Mesothelial cell of epicardium (in vitro differentiated cells): ENCODE measurements around the gene THEMIS2. TPM values are rescaled to one million over a fixed set of nuclear protein-coding genes. Genes with fewer than 3 reads are reported as not detected.

Experiments
- DNase-seq, 2 experiments: peaks; one replicate each; pipeline ENCODE4 v3.0.0; 2021; ENCODE audit warnings: low spot score in 2 of 2; ENCODE audit not compliant: unreplicated experiment in 2 of 2
- H3K27ac Mint-ChIP-seq: 2 replicates; pipeline ENCODE4 v1.8.0; 2021; ENCODE audit warnings: mixed read lengths
- H3K27me3 Mint-ChIP-seq: 2 replicates; pipeline ENCODE4 v1.8.0; 2021; ENCODE audit warnings: low read depth, mixed read lengths
- H3K36me3 Mint-ChIP-seq: 2 replicates; pipeline ENCODE4 v1.8.0; 2021; ENCODE audit warnings: mixed read lengths
- H3K4me1 Mint-ChIP-seq: 2 replicates; pipeline ENCODE4 v1.8.0; 2021; ENCODE audit warnings: mixed read lengths
- H3K4me3 Mint-ChIP-seq: 2 replicates; pipeline ENCODE4 v1.8.0; 2021; ENCODE audit warnings: mild to moderate bottlenecking, moderate library complexity, mixed read lengths
- H3K9me3 Mint-ChIP-seq: 2 replicates; pipeline ENCODE4 v1.8.0; 2021; ENCODE audit warnings: mixed read lengths
- total RNA-seq: library from RNA; stranded (reverse); gene quantifications from 3 replicates; pipeline ENCODE4 v1.2.1, GENCODE V29; 2021
- TF ChIP-seq, protein P1 (sequence below): fragments of 200-600 bp; sonication (generic); IDR thresholded peaks from one replicate; pipeline ENCODE4 v1.5.0; 2021; ENCODE audit warnings: antibody characterized with exemption; ENCODE audit not compliant: unreplicated experiment

The THEMIS2 gene
- total RNA-seq, 1 donor from 2014 or later: 0.63 TPM

DNA sequence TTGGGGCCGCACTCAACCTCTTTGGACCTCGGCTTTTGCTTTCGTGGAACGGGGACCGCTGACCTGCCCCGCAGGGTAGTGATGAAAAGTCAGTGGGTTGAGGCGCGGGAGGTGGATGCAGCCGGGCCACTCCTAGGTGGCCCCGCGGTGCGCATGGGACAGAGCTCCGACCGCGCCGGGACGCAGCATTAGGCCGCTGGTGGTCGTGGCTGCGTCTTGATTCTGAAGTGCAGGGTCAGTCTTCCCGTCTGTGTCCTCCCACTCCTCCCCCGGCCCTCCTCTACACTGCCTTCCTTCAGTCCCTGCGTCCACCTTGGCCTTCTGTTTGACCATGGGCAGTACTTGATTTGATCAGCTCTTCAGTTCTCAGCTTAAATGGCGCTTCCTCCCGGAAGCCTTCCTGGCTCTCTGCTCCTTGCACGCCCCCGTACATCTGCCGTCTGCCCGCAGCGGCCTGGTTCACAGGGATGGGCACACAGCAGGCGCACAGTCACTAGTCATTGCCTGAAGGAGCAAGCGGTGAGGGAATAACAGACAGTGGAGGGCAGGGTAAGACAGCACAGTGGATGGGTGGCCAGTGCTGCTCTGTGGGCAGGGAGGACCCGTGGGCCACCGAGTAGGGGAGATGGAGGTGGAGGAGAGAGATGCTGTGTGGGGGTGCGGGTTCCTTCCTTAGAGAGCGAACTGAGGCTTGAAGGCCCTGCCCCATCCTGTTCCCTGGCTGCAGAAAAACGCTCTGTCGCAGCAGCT, 633 bp downstream of the THEMIS2 start:
- no peak for DNase-seq

DNA sequence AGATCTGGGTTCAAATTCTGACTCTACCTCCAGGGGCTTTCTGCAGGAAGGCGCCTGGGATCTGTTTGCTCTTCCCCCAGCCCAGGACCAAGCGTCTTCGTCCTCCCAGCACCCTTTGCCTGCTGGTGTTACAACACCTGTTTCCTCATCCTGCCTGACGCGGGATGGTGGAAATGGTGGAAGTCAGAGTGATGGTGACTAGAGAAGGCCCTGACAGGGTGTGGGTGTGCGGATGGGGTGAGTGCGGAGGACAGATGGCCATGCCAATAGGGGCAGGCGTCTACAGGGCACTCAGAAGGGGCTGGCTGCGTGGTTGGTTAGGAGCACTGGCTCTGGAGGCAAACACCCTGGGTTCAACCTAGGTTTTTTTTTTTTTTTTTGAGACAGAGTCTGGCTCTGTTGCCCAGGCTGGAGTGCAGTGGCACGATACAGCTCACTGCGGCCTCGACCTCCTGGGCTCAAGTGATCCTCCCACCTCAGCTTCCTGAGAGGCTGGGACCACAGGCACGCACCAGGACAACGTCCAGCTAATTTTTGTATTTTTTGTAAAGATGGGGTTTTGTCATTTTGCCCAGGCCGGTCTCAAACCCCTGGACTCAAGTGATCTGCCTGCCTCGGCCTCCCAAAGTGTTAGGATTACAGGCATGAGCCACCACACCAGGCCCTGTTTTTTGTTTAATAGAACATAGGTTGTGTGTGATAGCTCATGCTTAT, 1.5 kb downstream of the THEMIS2 start:
- H3K36me3 Mint-ChIP-seq: no peaks in the 10 kb centered on the region
- peaks cover 16% of the 10 kb centered on the region for H3K27me3 Mint-ChIP-seq
- TF ChIP-seq, protein P1, sequence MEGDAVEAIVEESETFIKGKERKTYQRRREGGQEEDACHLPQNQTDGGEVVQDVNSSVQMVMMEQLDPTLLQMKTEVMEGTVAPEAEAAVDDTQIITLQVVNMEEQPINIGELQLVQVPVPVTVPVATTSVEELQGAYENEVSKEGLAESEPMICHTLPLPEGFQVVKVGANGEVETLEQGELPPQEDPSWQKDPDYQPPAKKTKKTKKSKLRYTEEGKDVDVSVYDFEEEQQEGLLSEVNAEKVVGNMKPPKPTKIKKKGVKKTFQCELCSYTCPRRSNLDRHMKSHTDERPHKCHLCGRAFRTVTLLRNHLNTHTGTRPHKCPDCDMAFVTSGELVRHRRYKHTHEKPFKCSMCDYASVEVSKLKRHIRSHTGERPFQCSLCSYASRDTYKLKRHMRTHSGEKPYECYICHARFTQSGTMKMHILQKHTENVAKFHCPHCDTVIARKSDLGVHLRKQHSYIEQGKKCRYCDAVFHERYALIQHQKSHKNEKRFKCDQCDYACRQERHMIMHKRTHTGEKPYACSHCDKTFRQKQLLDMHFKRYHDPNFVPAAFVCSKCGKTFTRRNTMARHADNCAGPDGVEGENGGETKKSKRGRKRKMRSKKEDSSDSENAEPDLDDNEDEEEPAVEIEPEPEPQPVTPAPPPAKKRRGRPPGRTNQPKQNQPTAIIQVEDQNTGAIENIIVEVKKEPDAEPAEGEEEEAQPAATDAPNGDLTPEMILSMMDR: no peak
- no peak overlapping the region for H3K27ac Mint-ChIP-seq
- DNase-seq: no peak
- H3K9me3 Mint-ChIP-seq: no peaks in the 10 kb centered on the region
- peaks cover 6% of the 10 kb centered on the region for H3K4me1 Mint-ChIP-seq
- peak overlapping the region; percentile 63 for H3K4me3 Mint-ChIP-seq

More for the DNA sequence above, 633 bp downstream of the THEMIS2 start:
- TF ChIP-seq, protein P1: no peak
- Mint-ChIP-seq H3K9me3 (no peaks in the 10 kb centered on the region), H3K27me3 (peaks cover 16% of the 10 kb centered on the region), H3K36me3 (no peaks in the 10 kb centered on the region), H3K27ac (no peak overlapping the region), H3K4me3 (peak overlapping the region; percentile 63), H3K4me1 (peaks cover 6% of the 10 kb centered on the region)

DNA sequence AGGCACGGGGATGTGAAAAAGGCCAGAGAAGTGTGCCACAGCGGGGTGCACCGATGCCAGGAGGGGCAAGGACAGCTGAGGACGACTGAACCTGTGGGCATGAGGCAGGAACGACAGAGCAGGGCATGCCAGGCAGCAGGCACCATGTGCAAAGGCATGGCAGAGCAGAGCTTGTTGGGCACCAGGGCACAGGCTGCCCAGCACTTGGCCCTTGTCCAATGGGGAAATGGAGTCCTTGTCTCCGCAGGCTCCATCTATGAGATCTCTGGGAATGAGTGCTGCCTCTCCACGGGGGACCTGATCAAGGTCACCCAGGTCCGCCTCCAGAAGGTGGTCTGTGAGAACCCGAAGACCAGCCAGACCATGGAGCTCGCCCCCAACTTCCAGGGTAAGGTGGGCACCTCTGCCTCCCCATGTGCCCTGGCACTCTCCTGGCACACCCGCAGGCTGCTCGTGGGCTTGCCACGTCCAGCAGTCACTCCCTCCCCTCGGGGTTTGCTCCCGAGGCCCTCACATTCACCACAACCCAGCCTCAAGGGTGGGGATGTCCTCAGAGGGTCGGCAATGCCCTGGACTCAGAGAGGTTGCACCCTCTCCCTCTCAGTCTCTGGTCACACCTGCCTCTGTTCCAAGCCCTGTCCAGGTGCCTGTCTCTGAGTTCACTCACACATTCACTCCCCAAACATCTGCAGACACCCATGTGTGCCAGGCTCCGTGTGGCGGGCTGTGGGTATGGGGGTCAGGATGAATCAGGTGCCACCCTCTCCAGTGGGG, 4.2 kb downstream of the THEMIS2 start:
- no peaks in the 10 kb centered on the region for H3K36me3 Mint-ChIP-seq
- peaks cover 16% of the 10 kb centered on the region for H3K27me3 Mint-ChIP-seq
- H3K4me3 Mint-ChIP-seq: no peak overlapping the region
- DNase-seq: no peak
- no peak overlapping the region for H3K27ac Mint-ChIP-seq
- TF ChIP-seq, protein P1: no peak
- H3K4me1 Mint-ChIP-seq: peaks cover 6% of the 10 kb centered on the region
- no peaks in the 10 kb centered on the region for H3K9me3 Mint-ChIP-seq

DNA sequence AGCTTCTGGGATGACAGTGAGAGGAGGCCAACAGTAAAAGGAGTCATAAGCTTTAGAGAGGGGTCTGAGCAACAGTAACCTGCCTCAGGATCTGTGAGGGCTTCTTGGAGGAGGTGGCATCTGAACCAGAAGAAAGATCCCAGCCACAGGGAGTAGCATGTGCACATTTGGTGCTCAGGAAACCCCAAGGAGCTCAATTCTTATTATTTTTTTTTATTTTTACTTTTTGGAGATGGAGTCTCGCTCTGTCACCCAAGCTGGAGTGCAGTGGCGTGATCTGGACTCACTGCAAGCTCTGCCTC, 4.7 kb downstream of the THEMIS2 start:
- Mint-ChIP-seq H3K27ac (no peak overlapping the region), H3K27me3 (peaks cover 16% of the 10 kb centered on the region), H3K4me1 (peaks cover 6% of the 10 kb centered on the region), H3K9me3 (no peaks in the 10 kb centered on the region), H3K4me3 (no peak overlapping the region), H3K36me3 (no peaks in the 10 kb centered on the region)
- no peak for DNase-seq
- TF ChIP-seq, protein P1: no peak

DNA sequence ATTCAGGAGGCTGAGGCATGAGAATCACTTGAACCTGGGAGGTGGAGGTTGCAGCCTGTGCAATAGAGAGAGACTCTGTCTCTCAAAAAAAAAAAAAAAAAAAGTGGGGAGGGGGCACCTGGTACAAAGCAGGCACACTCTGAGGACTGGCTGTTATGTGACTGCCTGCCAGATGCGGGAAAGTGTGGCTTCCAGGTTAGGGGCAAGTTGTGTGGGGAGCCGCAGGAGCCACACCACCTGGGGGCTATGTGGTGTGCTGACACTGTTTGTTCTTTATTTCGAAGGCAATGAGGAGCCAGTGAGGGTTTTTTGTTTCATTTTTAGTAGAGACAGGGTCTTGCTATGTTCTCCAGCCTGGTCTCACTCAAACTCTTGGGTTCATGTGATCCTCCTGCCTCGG, 5.7 kb downstream of the THEMIS2 start:
- TF ChIP-seq, protein P1: no peak
- DNase-seq: no peak
- Mint-ChIP-seq H3K36me3 (no peaks in the 10 kb centered on the region), H3K27ac (no peak overlapping the region), H3K4me1 (peaks cover 2% of the 10 kb centered on the region), H3K27me3 (peaks cover 10% of the 10 kb centered on the region), H3K9me3 (no peaks in the 10 kb centered on the region), H3K4me3 (no peak overlapping the region)
